H1 (cell line): ENCODE measurements around the gene CHCHD6. TPM values are rescaled to one million over a fixed set of nuclear protein-coding genes. Genes with fewer than 3 reads are reported as not detected.

Experiments used
- CTCF ChIA-PET: fragments of 300-600 bp; sonication (Branson Sonifier 250); formaldehyde crosslinking; loops from one replicate; lab custom pipeline; 2021; ENCODE audit not compliant: partially characterized antibody; lab: Charles Lee
- POLR2A ChIA-PET: fragments of 300-600 bp; sonication (Branson Sonifier 250); formaldehyde crosslinking; loops from one replicate; lab custom pipeline; 2021; ENCODE audit warnings: inconsistent platforms; ENCODE audit not compliant: partially characterized antibody; lab: Charles Lee
- DNase-seq, 2 experiments: peaks; one replicate each; pipeline versions ENCODE4 v3.0.0 to v3.0.0-alpha.2; 2010 to 2022; ENCODE audit warnings: low spot score in 2 of 2, low read depth in 1 of 2, mixed read lengths in 1 of 2
- FAIRE-seq: peaks from 2 replicates; lab custom pipeline; 2011; peaks lifted over from hg19 to GRCh38; lab: Jason Lieb, UNC
- H2AFZ ChIP-seq: 2 replicates; pipeline ENCODE4 v1.8.1; 2012; ENCODE audit warnings: low read length, inconsistent platforms
- H2AK5ac ChIP-seq: 2 replicates; pipeline ENCODE4 v1.6.1; 2013; ENCODE audit warnings: low read depth, low read length
- H2BK120ac ChIP-seq: replicated peaks from 2 replicates; pipeline ENCODE3; 2013; ENCODE audit warnings: low read depth, low read length, inconsistent platforms
- H2BK12ac ChIP-seq: 2 replicates; pipeline ENCODE4 v1.6.1; 2013; ENCODE audit warnings: low read depth, low read length
- H2BK15ac ChIP-seq: 2 replicates; pipeline ENCODE4 v1.6.1; 2013; ENCODE audit warnings: low read length
- H2BK20ac ChIP-seq: 2 replicates; pipeline ENCODE4 v1.6.1; 2013; ENCODE audit warnings: low read length
- H2BK5ac ChIP-seq: 2 replicates; pipeline ENCODE4 v1.6.1; 2013; ENCODE audit warnings: low read depth, low read length
- H3K14ac ChIP-seq: 2 replicates; pipeline ENCODE4 v1.6.1; 2013; ENCODE audit warnings: inconsistent platforms; ENCODE audit not compliant: insufficient read length
- H3K18ac ChIP-seq: 2 replicates; pipeline ENCODE4 v1.6.1; 2013; ENCODE audit warnings: low read length; ENCODE audit errors: extremely low read depth
- H3K23ac ChIP-seq: 2 replicates; pipeline ENCODE4 v1.6.1; 2013; ENCODE audit warnings: inconsistent platforms; ENCODE audit not compliant: insufficient read length
- H3K23me2 ChIP-seq: 2 replicates; pipeline ENCODE4 v1.6.1; 2013; ENCODE audit warnings: low read depth, low read length
- H3K27ac ChIP-seq: 2 replicates; pipeline ENCODE4 v1.6.1; 2011; ENCODE audit warnings: low read depth, low read length, inconsistent platforms
- H3K27me3 ChIP-seq, 4 experiments: replicated peaks in 1 of 4; 1 replicate in 1 of 4; 2 replicates in 3 of 4; pipeline versions ENCODE4 v1.6.1 to v1.8.1; 2011 to 2013; ENCODE audit warnings: low read length in 3 of 4, mild to moderate bottlenecking in 3 of 4, inconsistent platforms in 2 of 4, mixed read lengths in 2 of 4, moderate library complexity in 1 of 4; ENCODE audit not compliant: control insufficient read depth in 3 of 4, insufficient read depth in 3 of 4; ENCODE audit errors: extremely low read depth in 1 of 4
- H3K36me3 ChIP-seq, 4 experiments: 2 replicates each; pipeline versions ENCODE4 v1.6.1 to v1.8.1; 2011 to 2013; ENCODE audit warnings: mild to moderate bottlenecking in 4 of 4, low read length in 3 of 4, moderate library complexity in 2 of 4, control low read depth in 1 of 4, inconsistent platforms in 1 of 4; ENCODE audit not compliant: insufficient read depth in 4 of 4, control insufficient read depth in 2 of 4
- H3K4ac ChIP-seq: replicated peaks from 2 replicates; pipeline ENCODE3; 2013; ENCODE audit warnings: low read length, low read depth, mixed read lengths, inconsistent platforms; ENCODE audit not compliant: insufficient read length
- H3K4me1 ChIP-seq, 4 experiments: replicated peaks in 1 of 4; 1 replicate in 1 of 4; 2 replicates in 3 of 4; pipeline versions ENCODE4 v1.6.1 to v1.8.1; 2011 to 2013; ENCODE audit warnings: low read length in 3 of 4, inconsistent platforms in 2 of 4, mixed read lengths in 1 of 4; ENCODE audit not compliant: insufficient read depth in 4 of 4, control insufficient read depth in 3 of 4
- H3K4me2 ChIP-seq, 2 experiments: 2 replicates each; pipeline versions ENCODE4 v1.6.1 to v1.8.1; 2011 to 2013; ENCODE audit warnings: low read depth in 2 of 2, low read length in 2 of 2, control low read depth in 1 of 2, inconsistent platforms in 1 of 2, mild to moderate bottlenecking in 1 of 2; ENCODE audit not compliant: insufficient read depth in 1 of 2
- H3K4me3 ChIP-seq, 4 experiments: fragments of 200-600, 300-600 bp in 1 of 4; sonication (generic), shearing (Covaris generic), sonication (Bioruptor Twin) in 1 of 4; 2 replicates each; pipeline versions ENCODE4 v1.5.1 to v1.8.1; 2011 to 2016; ENCODE audit warnings: low read length in 4 of 4, low read depth in 3 of 4, control low read depth in 2 of 4, inconsistent platforms in 2 of 4, mild to moderate bottlenecking in 2 of 4, mixed read lengths in 1 of 4, moderate library complexity in 1 of 4; ENCODE audit not compliant: insufficient read depth in 2 of 4; ENCODE audit errors: extremely low read depth in 1 of 4
- H3K56ac ChIP-seq: replicated peaks from 2 replicates; pipeline ENCODE3; 2013; ENCODE audit warnings: low read depth, mild to moderate bottlenecking, mixed read lengths, low read length, inconsistent platforms; ENCODE audit not compliant: insufficient read length
- H3K79me1 ChIP-seq: 2 replicates; pipeline ENCODE4 v1.6.1; 2013; ENCODE audit warnings: low read depth, low read length, control low read depth
- H3K79me2 ChIP-seq, 2 experiments: 2 replicates each; pipeline versions ENCODE4 v1.6.1 to v1.8.1; 2012 to 2013; ENCODE audit warnings: low read length in 2 of 2, mild to moderate bottlenecking in 2 of 2, inconsistent platforms in 1 of 2; ENCODE audit not compliant: insufficient read depth in 2 of 2, control insufficient read depth in 1 of 2
- H3K9ac ChIP-seq, 4 experiments: replicated peaks in 1 of 4; 1 replicate in 1 of 4; 2 replicates in 3 of 4; pipeline versions ENCODE4 v1.6.1 to v1.8.1; 2011 to 2013; ENCODE audit warnings: low read depth in 3 of 4, low read length in 3 of 4, control low read depth in 2 of 4, mild to moderate bottlenecking in 2 of 4, moderate library complexity in 2 of 4, inconsistent platforms in 1 of 4; ENCODE audit errors: extremely low read depth in 1 of 4
- H3K9me3 ChIP-seq, 2 experiments: 2 replicates each; pipeline versions ENCODE4 v1.6.1 to v1.8.1; 2012 to 2013; ENCODE audit warnings: mild to moderate bottlenecking in 2 of 2, moderate library complexity in 2 of 2, control low read depth in 1 of 2, inconsistent platforms in 1 of 2, low read depth in 1 of 2, low read length in 1 of 2, mixed read lengths in 1 of 2; ENCODE audit not compliant: insufficient read depth in 2 of 2
- H4K20me1 ChIP-seq, 2 experiments: replicated peaks in 1 of 2; 2 replicates each; pipeline versions ENCODE3 to v1.8.1; 2011 to 2013; ENCODE audit warnings: inconsistent platforms in 2 of 2, low read length in 2 of 2, mild to moderate bottlenecking in 1 of 2; ENCODE audit not compliant: insufficient read depth in 2 of 2, control insufficient read depth in 1 of 2
- H4K5ac ChIP-seq: 2 replicates; pipeline ENCODE4 v1.6.1; 2013; ENCODE audit warnings: low read length, low read depth, mixed read lengths, inconsistent platforms; ENCODE audit not compliant: insufficient read length
- H4K8ac ChIP-seq: 2 replicates; pipeline ENCODE4 v1.8.0; 2013; ENCODE audit warnings: mild to moderate bottlenecking, moderate library complexity, low read length, inconsistent platforms; ENCODE audit not compliant: insufficient read depth; ENCODE audit errors: extremely low read depth
- H4K91ac ChIP-seq: replicated peaks from 2 replicates; pipeline ENCODE3; 2013; ENCODE audit warnings: low read length, mixed read lengths, inconsistent platforms; ENCODE audit not compliant: insufficient read length
- BRCA1 ChIP-seq: IDR thresholded peaks from 2 replicates; pipeline ENCODE4 v1.6.1; 2012; ENCODE audit warnings: low read depth, low read length, improper control_type of control experiment
- CBX8 ChIP-seq: fragments of 300-800, 300-1000 bp; sonication (generic); IDR thresholded peaks from 2 replicates; pipeline ENCODE4 v1.7.1; 2016; ENCODE audit warnings: low read depth, low read length, borderline replicate concordance
- CEBPB ChIP-seq: IDR thresholded peaks from 2 replicates; pipeline ENCODE4 v1.6.1; 2012; ENCODE audit warnings: low read depth, low read length
- CHD1 ChIP-seq: IDR thresholded peaks from 2 replicates; pipeline ENCODE4 v1.6.1; 2012; ENCODE audit warnings: low read depth, low read length, improper control_type of control experiment
- EGR1 ChIP-seq: IDR thresholded peaks from 2 replicates; pipeline ENCODE4 v1.6.1; 2011; ENCODE audit warnings: low read depth, low read length, borderline replicate concordance
- EZH2 ChIP-seq: fragments of 200-600 bp; sonication (generic); IDR thresholded peaks from 2 replicates; pipeline ENCODE4 v1.7.1; 2012; ENCODE audit warnings: low read depth, mild to moderate bottlenecking, moderate library complexity, low read length, inconsistent platforms; ENCODE audit not compliant: severe bottlenecking
- KDM4A ChIP-seq: IDR thresholded peaks from one replicate; pipeline ENCODE4 v1.7.1; 2012; ENCODE audit warnings: low read depth, mild to moderate bottlenecking, moderate library complexity, low read length, inconsistent platforms; ENCODE audit not compliant: severe bottlenecking
- NRF1 ChIP-seq: IDR thresholded peaks from 2 replicates; pipeline ENCODE4 v1.6.1; 2011; ENCODE audit warnings: mild to moderate bottlenecking, low read depth, low read length, improper control_type of control experiment
- SP1 ChIP-seq: IDR thresholded peaks from 2 replicates; pipeline ENCODE4 v1.6.1; 2011; ENCODE audit warnings: low read depth, low read length
- SUZ12 ChIP-seq: fragments of 200-600 bp; sonication (generic); IDR thresholded peaks from 2 replicates; pipeline ENCODE4 v1.6.1; 2012; ENCODE audit warnings: mild to moderate bottlenecking, inconsistent platforms, low read length, moderate library complexity, mixed read lengths
- whole genome bisulfite sequencing, 2 experiments: shearing (Covaris generic) in 1 of 2; methylation state at CpG; one replicate each; pipeline versions ENCODE4 v1.1.6 to v1.1.7; 2013 to 2015; ENCODE audit warnings: low lambda C conversion rate in 2 of 2, mixed read lengths in 2 of 2, inconsistent platforms in 1 of 2, low coverage in 1 of 2, missing lambda C conversion rate in 1 of 2; ENCODE audit not compliant: insufficient replicate concordance in 2 of 2, insufficient coverage in 1 of 2, insufficient read length in 1 of 2; ENCODE audit errors: extremely low coverage in 1 of 2, missing lambda C conversion rate in 1 of 2; 5-methylcytosine and 5-hydroxymethylcytosine counted together
- polyA plus RNA-seq, 7 experiments: library from polyadenylated mRNA; depleted of rRNA in 3 of 7; stranded (reverse) in 5 of 7; unstranded in 2 of 7; fragments of >200 nt in 5 of 7; fragments of 200-250 nt in 2 of 7; gene quantifications; 1 replicate in 5 of 7; 2 replicates in 1 of 7; 4 replicates in 1 of 7; pipeline versions ENCODE4 v1.2.1 to v1.2.3, GENCODE V29; 2011 to 2013; ENCODE audit warnings: missing spikeins in 2 of 7, mixed read lengths in 2 of 7
- total RNA-seq: library from RNA; stranded (reverse); fragmentation: NEBNext Ultra II Directional; extraction: Animal tissue kit (Norgen Biotek cat#: 25700); gene quantifications from 2 replicates; pipeline ENCODE4 v1.2.1, GENCODE V29; 2021
- TF ChIP-seq, protein P1 (sequence below): IDR thresholded peaks from 2 replicates; pipeline ENCODE4 v1.6.1; 2012; ENCODE audit warnings: low read length, inconsistent platforms

CHCHD6 gene
- total and polyA plus RNA-seq, 2 of the 8 experiments (the other 6 are each of a cell fraction or from before 2014, with no cell fraction given) = 32.4 to 37.6 TPM

- H3K4me2 ChIP-seq = no peak overlapping the region
- no peak overlapping the region for H3K56ac ChIP-seq
- H2AFZ ChIP-seq = no peak overlapping the region
- no peak overlapping the region for H2BK15ac ChIP-seq
- no peak overlapping the region for H4K8ac ChIP-seq
- no peaks in the 10 kb centered on the region for H3K79me2 ChIP-seq
- H2BK12ac ChIP-seq = no peak overlapping the region
- CTCF ChIA-PET = interaction anchor here (1.0 to 3.0 kb wide), 5 partner anchors 12 to 138 kb away, joined by 3 to 9 read pairs (median 4); partner anchors contain the start of gene CHST13
- H2BK5ac ChIP-seq = no peak overlapping the region
- H3K9me3 ChIP-seq = peaks cover 0 to 2% of the 10 kb centered on the region in 2 experiments; a peak in 1 of 4 replicates
- no peaks in the 10 kb centered on the region for H3K36me3 ChIP-seq
- H3K18ac ChIP-seq = no peak overlapping the region
- no peaks in the 10 kb centered on the region; a peak in 1 of 7 replicates for H3K4me1 ChIP-seq
- H3K79me1 ChIP-seq = no peaks in the 10 kb centered on the region
- no peak overlapping the region for H3K23ac ChIP-seq
- no peak overlapping the region for H3K27ac ChIP-seq
- no peak overlapping the region for H2BK120ac ChIP-seq
- FAIRE-seq = no peak
- no peak overlapping the region for H3K4ac ChIP-seq
- WGBS, 2 experiments = 84% methylated on average over 11 of the region's 11 CpGs; no CpG with 5 or more reads in 1 of the 2 experiments
- H3K14ac ChIP-seq = no peak overlapping the region
- peaks cover 0 to 2% (median 0%) of the 10 kb centered on the region in 4 experiments; a peak in 2 of 7 replicates for H3K27me3 ChIP-seq
- POLR2A ChIA-PET = interaction anchor here (0.9 kb wide), 1 partner anchor 12 kb away, joined by 3 read pairs; no protein-coding TSS in a partner anchor
- DNase-seq = no peak
- no peak overlapping the region for H3K9ac ChIP-seq
- H3K23me2 ChIP-seq = no peaks in the 10 kb centered on the region
- no peak overlapping the region for H4K5ac ChIP-seq
- no peak overlapping the region for H4K91ac ChIP-seq
- no peak overlapping the region for H2AK5ac ChIP-seq
- no peak overlapping the region for H3K4me3 ChIP-seq
- no peak overlapping the region for H2BK20ac ChIP-seq
- peaks cover 0 to 2% of the 10 kb centered on the region in 2 experiments for H4K20me1 ChIP-seq
- TF ChIP-seq NRF1 (no peak), SUZ12 (no peak), CBX8 (no peak), EGR1 (no peak), SP1 (no peak), BRCA1 (no peak), CEBPB (no peak), KDM4A (no peak), CHD1 (no peak), EZH2 (no peak)
- TF ChIP-seq, protein P1, sequence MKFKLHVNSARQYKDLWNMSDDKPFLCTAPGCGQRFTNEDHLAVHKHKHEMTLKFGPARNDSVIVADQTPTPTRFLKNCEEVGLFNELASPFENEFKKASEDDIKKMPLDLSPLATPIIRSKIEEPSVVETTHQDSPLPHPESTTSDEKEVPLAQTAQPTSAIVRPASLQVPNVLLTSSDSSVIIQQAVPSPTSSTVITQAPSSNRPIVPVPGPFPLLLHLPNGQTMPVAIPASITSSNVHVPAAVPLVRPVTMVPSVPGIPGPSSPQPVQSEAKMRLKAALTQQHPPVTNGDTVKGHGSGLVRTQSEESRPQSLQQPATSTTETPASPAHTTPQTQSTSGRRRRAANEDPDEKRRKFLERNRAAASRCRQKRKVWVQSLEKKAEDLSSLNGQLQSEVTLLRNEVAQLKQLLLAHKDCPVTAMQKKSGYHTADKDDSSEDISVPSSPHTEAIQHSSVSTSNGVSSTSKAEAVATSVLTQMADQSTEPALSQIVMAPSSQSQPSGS = no peak
Measured at GRCh38 chr3:126661532-126662364, 42.3 kb upstream of the CHCHD6 start.
